Hematopoietic multipotent progenitor cell (in vitro differentiated cells): ENCODE data around the gene EDAR. TPM values are rescaled to one million over a fixed set of nuclear protein-coding genes. Genes with fewer than 3 reads are reported as not detected.
A peak's percentile ranks its signal among the peaks of the same experiment; 100 is the strongest.

Source experiments
- DNase-seq, 3 donors: peaks; one replicate each; pipeline ENCODE4 v3.0.0-alpha.2; 2011 to 2015; ENCODE audit warnings: low read depth in 2 of 3, low spot score in 2 of 3
- total RNA-seq: library from RNA; depleted of rRNA; stranded (reverse); fragments of >200 nt; gene quantifications from one replicate; pipeline ENCODE4 v1.2.3, GENCODE V29; 2012

The EDAR gene
- total RNA-seq: under 0.01 TPM

DNA sequence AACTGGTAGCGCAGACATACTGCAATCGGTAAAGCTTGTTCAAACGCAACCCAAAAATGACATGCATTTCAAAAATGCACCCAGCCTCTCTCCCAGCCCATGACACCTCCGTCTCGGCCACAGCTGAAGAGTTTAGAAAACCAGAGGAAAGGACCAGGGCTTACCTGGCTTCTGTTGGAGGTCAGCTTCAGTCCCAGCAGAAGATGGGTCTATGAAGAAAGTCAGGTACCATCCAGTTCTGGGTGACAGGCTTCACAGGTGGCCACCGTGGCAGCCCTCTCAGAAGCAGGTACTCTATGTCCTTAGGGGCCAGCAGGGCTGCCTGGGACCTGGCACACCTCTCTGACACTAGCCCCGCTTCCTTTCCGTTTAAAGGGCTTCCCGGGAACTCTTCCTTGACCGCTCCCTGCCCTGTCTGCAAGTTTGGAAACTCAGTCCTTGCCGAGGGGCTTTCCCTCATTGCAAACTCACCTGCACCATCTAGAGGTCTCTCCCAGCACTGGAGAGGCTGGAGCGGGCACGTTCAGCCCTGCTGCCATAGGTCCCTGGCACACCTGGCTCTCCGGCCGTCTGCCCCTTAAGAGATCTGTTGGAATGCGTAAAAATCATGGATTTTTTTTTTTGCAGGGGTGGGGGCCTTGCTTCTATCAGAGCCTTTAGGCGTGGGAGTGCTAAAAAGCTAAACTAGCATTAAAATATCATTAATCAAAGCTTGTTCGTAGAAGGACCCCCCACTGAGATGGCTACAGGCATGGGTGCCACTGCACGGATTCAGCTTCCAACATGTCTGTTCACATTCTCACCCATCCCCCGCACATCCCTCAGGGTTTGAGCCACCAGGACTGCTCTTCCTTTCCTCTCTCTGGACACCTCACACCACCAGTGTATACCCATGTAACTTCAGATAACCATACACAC, at the start of gene EDAR:
TSS of gene EDAR (minus strand) at position 425 of the 918 bp plus-strand sequence. CDS start 58,206 bp downstream, outside the sequence.
- DNase-seq: peak in 2 of 3 donors; percentile 19 to 41

DNA sequence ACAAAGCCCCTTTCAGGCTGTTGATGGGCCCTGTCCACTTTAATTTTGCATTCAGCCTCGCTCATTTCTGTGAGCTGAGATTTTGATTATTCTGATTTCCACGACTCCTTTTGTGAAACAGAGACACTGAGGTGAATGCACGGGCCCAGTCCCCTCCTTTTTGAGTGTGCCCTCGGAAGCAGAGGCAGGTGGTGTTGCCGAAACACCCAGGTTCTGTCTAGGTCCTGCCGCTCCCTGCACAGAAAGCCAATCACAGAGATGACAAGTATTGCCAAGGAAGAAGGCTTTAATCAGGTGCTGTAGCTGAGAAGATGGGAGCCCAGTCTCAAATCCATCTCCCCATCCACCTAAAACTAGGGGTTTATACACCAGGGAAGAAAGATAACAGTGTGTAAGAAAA, 44.2 kb upstream of the EDAR start:
- no peak for DNase-seq

DNA sequence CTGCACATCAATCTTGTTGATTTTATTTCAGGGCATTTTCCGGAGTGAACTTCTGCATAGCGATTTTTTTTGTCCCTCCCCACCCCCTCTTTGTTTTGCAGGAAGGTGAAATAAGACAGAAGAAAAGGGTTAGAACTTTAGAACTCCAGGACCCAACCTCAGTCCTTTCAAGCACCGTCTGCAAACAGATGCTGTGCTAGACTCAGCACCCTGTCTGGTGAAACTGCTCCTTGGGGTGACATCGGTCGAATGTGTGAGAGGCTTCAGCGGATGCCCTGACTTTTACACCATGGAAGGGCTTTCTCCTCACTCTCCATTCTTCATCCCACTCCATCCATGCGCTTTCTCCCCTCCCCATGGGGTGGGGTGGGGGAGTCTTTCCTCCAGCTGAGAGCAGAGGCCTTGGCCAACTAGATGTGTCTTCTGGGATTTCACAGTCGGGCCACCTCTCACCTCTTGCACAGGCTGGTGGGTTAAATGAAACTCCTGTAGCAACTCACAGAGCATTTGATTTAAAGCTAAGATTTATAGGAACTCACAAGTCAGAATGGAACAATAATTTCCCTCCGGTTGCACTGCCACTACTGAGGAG, 43.3 kb upstream of the EDAR start:
- DNase-seq: no peak

DNA sequence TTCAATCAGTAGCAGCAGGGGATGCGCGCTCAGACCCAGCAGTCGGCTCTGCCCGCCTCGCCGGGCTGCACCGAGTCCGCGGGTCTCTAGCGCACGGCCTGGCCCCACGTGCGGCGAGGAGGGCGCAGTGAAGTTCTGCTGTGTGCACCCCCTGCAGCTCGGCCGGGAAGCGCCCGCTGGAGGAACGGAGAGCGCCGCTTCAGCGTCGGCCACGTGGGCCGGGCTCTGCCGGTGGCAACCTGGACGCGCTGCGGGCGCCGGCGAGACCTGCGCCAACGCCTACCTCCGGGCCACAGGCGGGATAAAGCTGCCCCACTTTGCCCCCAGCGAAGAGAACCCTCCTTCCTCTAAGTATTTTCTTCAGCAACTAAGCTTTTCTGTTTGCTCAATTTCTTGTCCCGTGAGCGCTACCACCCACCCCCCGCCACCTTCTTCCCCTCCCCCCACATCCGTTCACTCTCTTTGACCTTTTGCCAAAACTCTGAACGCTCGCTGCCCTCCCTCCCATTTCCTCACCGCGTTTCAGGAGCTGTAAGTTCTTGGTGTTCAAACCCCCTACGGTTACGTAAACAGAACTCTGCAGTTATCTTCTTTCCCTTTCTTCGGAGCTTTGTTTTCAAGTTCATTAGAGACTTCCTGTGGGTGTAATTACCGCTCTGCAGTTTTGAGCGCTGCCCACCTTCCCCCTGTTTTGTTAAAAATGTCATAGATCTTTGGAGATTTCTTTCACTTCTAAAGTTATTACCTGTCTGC, 42.6 kb upstream of the EDAR start:
- peak; percentile 67 to 86 (median 68) for DNase-seq

DNA sequence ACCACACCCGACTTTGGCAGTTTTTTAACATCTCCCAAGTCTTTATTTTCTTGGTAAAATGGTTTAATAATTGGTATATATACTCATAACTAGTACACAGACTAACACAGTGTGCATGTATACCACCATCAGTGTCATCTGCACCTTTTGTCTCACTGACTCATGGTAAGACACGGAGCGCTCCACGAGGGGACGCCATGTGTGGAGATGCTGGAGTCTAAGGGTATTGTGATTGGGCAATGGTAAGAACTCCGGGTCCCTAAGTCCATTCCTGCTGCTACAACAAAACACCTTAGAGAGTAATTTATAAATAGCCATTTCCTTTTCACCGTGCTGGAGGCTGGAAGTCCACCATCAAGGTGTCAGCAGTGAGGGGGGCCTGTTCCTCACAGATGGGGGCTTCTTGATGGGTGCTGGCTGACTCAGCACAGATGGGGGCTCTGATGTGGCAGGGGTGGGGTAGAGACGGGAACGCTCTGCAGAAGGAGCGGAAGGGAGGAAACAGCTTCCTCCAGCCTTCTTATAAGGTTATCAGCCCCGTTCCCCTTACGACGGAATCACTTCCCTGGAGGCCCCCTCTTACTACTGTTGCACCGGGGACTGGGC, 42.0 kb upstream of the EDAR start:
- no peak for DNase-seq

DNA sequence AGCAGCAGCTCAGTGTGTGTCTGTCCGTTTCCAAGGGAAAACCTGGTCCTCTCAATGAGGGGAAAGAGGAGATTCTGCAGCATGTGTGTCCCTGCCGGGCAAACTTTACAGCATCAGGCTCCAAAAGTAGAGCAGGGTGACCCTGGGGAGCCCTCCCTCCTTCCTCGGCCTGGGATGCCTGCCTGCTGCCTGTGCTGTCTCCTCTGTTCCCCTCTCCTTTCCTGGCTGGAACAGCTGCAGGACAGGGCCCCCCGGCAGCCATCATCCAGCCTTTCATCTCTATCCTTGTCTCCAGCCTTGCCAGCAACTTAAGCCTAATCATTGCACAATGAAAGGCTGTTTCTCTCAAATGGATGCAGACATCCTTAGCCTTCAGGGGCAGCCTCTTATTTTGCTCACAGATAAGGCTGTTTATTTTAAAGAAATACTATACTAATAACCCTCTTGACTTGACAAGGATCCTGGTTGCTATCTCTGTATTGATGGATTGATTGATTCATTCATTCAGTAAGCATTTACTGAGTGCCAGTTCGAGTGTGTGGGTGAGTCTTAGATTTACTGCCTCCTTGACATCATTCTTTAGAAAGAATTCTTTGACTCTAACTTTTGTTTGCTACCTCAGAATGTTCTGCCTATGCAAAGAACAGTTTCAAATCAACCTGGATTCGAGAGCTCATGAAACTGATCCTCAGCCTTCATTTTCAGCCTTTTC, 40.6 kb upstream of the EDAR start:
- no peak for DNase-seq

DNA sequence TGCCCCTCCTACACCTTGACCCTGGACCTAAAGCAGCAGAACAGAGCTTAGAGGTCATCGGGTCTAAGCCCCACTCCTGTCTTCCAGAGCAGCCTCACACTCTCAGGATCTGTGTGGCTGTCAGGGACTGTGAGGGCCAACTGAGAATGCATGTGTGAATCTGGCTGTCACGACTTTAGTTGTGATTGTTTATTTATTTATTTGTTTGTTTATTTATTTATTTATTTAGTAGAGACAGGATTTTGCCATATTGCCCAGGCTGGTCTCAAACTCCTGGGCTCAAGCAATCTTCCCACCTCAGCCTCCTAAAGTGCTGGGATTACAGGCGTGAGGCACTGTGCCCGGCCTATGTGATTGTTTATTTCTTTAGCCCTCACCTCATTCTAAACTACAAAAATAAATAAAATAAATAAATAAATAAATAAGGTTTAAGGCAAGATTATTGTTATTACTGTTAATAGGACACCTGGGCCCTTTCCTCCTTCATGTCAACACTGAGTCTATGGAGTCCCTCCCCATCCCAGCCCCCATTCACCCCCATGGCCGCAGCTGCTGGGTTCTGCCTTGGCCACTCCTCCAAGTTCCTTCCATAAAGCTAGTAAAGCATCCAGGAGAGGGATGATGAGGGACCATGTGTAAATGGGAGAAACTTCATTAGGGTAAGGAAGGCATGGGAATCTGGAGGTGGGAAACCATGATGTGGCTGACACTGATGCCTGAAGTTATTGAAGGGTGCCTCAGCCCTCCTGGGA, 39.9 kb upstream of the EDAR start:
- no peak for DNase-seq

DNA sequence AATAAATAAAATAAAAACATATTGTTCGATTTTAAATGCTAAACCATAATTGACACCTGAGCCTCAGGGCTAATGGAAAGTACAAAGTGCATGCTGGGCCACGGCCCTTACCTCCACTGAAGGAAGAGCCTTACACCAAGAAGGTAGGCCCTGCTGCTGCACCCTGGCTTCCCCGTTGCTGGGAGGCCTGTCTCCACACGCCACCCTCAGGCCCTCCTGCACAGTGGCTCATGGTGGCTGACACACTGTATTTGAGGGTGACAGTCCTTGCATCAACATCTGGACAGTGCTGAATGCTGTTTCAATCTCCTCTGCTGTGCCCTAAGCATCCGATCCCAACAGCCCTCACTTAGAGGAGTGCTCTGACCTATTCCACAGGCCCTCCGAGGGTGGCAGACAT, 39.3 kb upstream of the EDAR start:
- peak in 1 of 3 donors; percentile 13 for DNase-seq

DNA sequence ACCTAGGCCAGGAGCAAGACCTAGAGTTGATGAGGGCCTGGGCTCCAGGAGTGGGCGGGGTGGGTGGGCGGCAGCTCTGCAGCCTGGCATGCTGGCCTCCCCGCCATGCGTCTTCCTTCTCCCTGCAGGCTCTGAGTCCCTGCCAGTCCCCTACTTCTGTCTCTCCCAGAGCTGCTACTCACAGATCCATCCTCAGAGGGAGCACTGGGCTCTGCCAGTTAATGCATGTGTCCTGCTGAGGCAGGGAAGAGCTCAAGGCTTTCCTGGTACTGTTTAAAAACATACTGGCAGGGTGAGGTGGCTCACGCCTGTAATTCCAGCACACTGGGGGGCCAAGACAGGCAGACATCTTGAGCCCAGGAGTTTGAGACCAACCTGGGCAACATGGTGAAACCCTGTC, 38.7 kb upstream of the EDAR start:
- no peak for DNase-seq

DNA sequence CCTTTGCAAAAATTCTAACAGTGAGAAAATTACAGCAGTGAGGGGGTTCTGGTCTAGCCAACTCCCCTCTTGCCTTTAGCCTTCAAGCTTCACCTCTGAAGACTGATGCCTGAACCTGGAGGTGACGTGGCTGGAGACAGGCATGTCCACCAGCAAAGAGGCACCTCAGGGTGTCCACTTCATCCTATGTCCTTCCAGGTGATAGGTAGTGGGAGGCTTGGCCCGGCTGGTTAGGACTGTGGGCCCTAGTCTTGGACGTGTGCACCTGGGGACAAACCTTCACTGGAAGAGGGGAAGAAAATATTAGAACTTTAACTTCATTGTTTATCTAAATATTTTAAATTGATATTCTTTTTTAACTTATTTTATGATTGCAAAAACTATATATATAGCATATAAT, 35.5 kb upstream of the EDAR start:
- no peak for DNase-seq

DNA sequence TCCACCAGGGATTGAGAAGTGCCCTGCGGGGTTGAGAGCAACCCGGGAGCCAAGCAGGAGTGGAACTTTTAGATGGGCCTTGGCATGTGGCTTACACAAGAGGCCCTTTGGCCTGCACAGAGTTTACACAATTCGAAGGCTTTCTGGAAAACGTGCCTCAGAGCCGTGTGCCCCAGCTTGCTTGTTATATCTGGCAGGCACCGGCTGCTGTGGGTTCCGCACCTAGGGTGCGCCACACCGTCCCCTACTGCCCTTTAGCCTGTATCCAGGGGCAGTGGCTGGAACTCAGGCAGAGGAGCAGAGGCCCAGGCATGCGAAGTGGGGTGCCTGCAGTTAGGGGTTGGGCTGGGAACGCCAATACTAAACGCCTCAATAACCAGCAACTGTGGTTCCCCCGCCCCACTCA, 32.9 kb upstream of the EDAR start:
- no peak for DNase-seq

DNA sequence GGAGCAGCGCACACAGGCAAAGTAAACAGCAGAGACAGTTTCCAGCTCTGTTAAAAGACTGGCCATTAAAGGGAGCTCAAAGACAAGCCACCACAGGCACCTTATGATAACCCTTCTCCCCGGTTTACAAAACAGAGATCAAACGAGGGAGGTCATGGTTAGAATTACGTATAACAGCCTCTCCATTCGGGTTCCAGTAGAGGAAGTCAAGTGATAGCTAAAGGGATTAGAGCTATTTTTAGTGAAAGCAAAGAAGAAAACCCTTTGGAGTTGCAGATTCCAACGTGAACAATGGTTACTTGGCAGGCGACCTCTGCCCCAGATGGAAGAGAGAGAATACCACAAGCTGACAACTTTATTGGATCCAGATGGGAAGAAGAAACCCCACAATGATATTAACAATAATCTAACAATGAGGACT, 31.2 kb upstream of the EDAR start:
- no peak for DNase-seq

DNA sequence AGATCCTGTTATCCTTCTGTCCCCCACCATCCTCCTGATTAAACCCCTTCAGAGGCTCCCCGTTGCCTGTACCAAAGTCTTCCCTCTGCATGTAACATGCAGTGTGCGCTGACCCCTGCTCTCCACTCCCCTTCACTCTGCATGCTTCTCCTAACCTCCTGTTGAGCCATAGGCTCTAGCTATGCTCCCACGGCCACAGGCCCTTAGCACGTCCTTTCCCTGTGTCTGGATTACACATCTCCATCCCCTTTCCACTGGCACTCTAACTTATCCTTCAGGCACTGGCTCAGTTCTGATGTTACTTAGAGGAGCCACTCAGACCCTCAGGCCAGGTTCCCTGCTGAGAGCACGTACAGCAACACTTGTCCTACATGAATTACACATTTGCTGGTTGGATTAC, 29.4 kb upstream of the EDAR start:
- no peak for DNase-seq

DNA sequence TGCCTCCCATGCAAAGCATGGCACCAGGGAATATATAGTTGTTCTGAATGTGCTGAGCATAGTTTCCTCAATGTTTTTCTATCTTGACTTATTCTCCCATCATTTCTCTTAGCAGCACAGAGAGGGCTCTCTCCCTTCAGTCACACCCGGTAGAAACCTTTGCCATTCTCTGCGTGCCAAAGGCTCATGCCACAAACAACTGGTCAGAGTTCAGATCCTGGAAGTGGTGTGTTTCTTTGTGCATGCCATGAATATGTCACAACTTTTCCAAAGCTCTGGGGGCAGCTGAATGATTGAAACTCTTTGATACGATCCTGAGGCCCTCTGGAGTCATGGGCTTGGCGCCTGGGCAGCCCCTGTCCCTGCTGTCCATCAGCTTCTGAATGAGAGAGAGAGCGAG, 28.0 kb upstream of the EDAR start:
- no peak for DNase-seq

DNA sequence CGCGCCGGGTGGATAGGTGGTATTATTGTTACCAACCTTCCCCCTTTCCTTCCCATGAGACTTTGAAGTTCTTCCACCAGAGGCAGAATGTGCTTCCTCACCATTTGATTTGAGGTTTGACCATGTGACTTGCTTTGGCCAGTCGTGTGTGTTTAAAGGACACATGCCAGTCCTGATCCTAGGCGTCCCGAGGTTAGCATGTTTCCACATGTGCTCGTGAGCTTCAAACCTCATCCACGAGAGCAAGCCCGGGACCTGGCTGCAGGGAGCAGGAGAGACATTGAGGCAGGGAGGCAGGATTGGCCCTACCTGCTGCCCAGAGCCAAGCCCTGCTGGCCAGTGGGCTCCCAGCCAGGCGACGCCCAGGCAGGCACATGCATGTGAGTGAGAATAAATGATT, 27.4 kb upstream of the EDAR start:
- DNase-seq: no peak

DNA sequence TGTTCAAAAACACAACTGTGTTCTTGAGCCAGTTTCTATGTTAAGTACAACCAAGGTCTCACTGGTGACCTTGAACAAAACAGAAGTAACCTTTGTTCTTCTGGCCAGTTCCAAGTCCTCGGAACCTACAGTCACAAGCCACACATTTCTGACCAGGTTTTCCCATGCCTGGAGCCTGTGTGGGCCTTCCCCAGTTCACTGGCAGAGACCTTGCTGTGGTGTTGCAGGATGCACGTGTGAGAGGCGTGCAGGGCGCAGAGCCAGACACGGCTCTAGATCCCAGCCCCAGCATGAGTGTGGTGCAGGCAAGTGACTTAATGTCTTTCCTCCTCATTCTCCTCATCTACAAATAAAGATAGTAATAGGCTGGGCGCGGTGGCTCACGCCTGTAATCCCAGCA, 25.5 kb upstream of the EDAR start:
- DNase-seq: no peak

DNA sequence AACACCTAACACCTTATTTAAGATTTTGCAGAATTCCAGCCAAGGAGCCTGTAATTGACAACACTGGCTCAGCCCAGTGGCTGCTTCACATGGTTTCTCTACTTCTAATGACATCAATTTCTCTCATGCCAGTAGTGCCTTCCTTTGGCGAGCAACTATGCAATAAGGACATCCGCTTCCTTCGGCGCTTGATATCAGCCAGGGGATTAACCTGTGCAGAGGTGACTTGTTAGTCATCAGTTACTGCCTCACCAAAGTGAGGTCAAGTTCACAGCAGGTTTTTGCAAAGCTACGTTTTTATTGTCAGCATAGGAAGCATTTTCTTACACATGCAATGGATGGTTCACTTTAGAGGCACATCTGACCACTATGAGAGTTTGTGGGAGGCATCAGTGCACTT, 24.0 kb upstream of the EDAR start:
- DNase-seq: no peak

DNA sequence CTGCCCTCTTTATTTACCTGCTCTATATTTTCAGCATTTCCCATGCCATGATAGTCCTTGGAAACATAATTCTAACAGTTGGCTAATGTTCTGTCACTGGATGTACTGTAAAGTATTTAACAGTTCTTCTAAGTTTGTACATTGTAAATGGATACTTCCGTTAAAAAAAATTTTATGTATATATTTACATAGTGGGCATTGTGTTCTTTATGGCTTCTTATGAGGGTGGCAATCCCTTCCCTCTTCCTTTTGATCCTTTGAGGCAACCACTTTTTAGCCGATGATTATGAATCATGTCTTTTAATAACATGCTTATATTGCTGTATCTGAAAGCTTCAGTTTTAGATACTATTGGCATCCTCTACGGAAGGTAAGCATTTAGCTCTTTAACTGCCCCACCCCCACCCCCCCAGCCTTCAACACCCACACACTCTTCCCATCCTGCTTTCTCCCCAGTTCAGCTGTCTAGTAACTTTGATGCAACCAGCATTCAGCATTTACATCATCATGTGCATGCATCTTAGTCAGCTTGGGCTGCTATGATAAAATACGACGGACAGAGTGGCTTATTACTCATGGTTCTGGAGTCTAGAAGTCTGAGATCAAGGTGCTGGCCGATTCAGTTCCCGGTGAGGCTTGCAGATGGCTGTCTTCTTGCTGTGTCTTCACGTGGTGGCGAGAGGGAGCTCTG, 21.0 kb upstream of the EDAR start:
- no peak for DNase-seq

DNA sequence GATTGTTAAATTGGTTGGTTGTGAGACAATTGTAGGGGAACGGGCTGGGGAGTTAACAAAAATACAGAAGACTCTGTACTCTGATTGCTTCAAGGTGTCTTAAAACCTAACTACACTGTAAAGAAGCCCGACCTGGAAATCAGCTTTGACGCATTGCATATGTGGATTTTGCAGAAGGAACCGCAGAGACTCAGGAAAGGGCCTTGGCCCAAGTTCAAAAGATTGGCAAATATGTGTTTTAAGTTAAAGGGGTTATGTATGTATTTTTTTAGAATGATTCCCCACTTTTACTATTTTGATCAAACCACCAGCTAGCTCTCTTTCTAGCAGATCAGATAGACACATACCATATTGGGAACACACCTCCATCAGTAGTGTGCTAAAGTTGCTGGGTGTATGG, 18.0 kb upstream of the EDAR start:
- DNase-seq: peak in 1 of 3 donors; percentile 53
